ENCODE data around the gene G6PC3. TPM values are rescaled to one million over a fixed set of nuclear protein-coding genes. Genes with fewer than 3 reads are reported as not detected.
"Not testable (repeated sequence)": the region's sequence is repeated elsewhere in the genome, so short reads cannot be mapped to it uniquely, and the experiment has no call there.

Gene G6PC3
- polyA plus RNA-seq, 2 of the 4 experiments (the other 2 are of a cell fraction): 104 to 130 TPM

DNA sequence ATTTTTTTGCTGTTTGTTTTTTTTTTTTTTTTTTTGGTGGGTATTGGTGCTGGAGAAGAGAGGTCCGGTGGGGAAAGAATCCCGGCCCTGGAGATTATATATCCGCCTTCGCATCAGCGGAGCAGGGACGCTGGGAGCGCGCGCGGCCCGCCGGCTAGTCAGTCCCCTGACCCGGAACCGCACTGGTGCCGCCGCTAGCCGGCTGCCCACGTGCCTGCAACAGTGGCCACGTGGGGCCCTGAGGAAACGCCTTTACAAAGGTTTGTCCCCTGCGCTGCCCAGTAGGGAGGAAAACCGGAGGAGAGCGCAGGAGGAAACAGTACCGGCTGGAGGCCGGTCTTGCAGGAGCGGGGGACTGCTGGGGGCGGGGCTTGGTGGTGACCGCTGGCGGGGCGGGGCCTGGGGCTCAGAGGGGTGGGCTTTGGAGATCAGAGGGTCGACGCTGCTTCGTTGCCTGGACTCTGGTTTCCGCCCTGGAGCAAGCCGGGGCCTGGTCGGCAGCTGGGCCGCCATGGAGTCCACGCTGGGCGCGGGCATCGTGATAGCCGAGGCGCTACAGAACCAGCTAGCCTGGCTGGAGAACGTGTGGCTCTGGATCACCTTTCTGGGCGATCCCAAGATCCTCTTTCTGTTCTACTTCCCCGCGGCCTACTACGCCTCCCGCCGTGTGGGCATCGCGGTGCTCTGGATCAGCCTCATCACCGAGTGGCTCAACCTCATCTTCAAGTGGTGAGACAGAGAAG lies at the start of gene G6PC3 (continued):
- TF ChIP-seq, protein P1, sequence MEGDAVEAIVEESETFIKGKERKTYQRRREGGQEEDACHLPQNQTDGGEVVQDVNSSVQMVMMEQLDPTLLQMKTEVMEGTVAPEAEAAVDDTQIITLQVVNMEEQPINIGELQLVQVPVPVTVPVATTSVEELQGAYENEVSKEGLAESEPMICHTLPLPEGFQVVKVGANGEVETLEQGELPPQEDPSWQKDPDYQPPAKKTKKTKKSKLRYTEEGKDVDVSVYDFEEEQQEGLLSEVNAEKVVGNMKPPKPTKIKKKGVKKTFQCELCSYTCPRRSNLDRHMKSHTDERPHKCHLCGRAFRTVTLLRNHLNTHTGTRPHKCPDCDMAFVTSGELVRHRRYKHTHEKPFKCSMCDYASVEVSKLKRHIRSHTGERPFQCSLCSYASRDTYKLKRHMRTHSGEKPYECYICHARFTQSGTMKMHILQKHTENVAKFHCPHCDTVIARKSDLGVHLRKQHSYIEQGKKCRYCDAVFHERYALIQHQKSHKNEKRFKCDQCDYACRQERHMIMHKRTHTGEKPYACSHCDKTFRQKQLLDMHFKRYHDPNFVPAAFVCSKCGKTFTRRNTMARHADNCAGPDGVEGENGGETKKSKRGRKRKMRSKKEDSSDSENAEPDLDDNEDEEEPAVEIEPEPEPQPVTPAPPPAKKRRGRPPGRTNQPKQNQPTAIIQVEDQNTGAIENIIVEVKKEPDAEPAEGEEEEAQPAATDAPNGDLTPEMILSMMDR (IDR thresholded peaks at IDR 0.05): no peak
- TF ChIP-seq NPAS2 (CRISPR knock-in tag; IDR thresholded peaks at IDR 0.05; ENCODE audit: borderline replicate concordance): peak; percentile 95
- no peak for TF ChIP-seq CHD2 (IDR thresholded peaks at IDR 0.05; ENCODE audit: low read length, partially characterized antibody)
- TF ChIP-seq, protein P2, sequence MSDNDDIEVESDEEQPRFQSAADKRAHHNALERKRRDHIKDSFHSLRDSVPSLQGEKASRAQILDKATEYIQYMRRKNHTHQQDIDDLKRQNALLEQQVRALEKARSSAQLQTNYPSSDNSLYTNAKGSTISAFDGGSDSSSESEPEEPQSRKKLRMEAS (IDR thresholded peaks at IDR 0.05): peak; percentile 100
- TF ChIP-seq JUNB (IDR thresholded peaks at IDR 0.05): no peak
- TF ChIP-seq EP300 (IDR thresholded peaks at IDR 0.05): no peak
- TF ChIP-seq, protein P3, sequence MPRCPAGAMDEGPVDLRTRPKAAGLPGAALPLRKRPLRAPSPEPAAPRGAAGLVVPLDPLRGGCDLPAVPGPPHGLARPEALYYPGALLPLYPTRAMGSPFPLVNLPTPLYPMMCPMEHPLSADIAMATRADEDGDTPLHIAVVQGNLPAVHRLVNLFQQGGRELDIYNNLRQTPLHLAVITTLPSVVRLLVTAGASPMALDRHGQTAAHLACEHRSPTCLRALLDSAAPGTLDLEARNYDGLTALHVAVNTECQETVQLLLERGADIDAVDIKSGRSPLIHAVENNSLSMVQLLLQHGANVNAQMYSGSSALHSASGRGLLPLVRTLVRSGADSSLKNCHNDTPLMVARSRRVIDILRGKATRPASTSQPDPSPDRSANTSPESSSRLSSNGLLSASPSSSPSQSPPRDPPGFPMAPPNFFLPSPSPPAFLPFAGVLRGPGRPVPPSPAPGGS (IDR thresholded peaks at IDR 0.05): peak; percentile 84
- peak; percentile 4 to 43; a peak in 3 of 5 replicates for TF ChIP-seq RAD21 (conservative IDR thresholded peaks at IDR 0.05 in 1 of 2, IDR thresholded peaks at IDR 0.05 in 1 of 2)
- 0 out of 2 replicates have a peak, but pooled peaks have one; percentile 44 for TF ChIP-seq TFCP2L1 (CRISPR knock-in tag; IDR thresholded peaks at IDR 0.05)
- peak; percentile 75; the same call in 1 of the 2 replicates for TF ChIP-seq BHLHE40 (IDR thresholded peaks at IDR 0.05; ENCODE audit: low read depth, low read length)
- TF ChIP-seq HOXA7 (CRISPR knock-in tag; IDR thresholded peaks at IDR 0.05): no peak
- TF ChIP-seq ESRRA (IDR thresholded peaks at IDR 0.05; ENCODE audit: borderline replicate concordance, low read length): no peak
- no peak for TF ChIP-seq HOXB13 (CRISPR knock-in tag; IDR thresholded peaks at IDR 0.05; ENCODE audit: low read depth)
- no peak for TF ChIP-seq EHMT2 (IDR thresholded peaks at IDR 0.05; ENCODE audit: low read depth)
- TF ChIP-seq, protein P4, sequence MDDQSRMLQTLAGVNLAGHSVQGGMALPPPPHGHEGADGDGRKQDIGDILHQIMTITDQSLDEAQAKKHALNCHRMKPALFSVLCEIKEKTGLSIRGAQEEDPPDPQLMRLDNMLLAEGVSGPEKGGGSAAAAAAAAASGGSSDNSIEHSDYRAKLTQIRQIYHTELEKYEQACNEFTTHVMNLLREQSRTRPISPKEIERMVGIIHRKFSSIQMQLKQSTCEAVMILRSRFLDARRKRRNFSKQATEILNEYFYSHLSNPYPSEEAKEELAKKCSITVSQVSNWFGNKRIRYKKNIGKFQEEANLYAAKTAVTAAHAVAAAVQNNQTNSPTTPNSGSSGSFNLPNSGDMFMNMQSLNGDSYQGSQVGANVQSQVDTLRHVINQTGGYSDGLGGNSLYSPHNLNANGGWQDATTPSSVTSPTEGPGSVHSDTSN (IDR thresholded peaks at IDR 0.05): peak; percentile 64
- TF ChIP-seq ZFP36 (IDR thresholded peaks at IDR 0.05; ENCODE audit: borderline replicate concordance, partially characterized antibody): no peak
- no peak for TF ChIP-seq MAFK (IDR thresholded peaks at IDR 0.05; ENCODE audit: partially characterized antibody)
- TF ChIP-seq JUN (IDR thresholded peaks at IDR 0.05): peak; percentile 76 to 97
- TF ChIP-seq CHD4 (IDR thresholded peaks at IDR 0.05; ENCODE audit: borderline replicate concordance): no peak
- peak; percentile 41 for TF ChIP-seq SMC3 (IDR thresholded peaks at IDR 0.05)
- TF ChIP-seq CBX8 (IDR thresholded peaks at IDR 0.05): no peak
- no peak for TF ChIP-seq RNF2 (IDR thresholded peaks at IDR 0.05; ENCODE audit: borderline replicate concordance, low read depth)

DNA sequence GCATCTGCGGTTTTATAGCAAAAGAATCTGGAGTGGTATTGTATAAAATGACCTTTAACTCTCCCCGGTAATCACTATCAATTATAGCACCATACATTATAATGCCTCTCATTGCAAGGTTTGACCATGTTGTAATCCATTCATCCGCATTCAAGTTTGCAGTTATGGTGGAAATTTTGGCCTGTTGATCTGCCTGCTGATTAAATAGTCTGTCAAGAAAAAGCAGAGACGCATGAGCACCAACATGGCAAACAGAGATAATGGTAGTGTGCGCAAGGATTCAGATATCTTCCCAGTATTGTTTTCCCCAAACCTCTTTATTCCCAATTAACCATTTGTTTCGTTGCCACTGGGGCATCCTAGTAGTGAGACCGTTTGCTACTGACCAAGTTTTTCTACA lies 49.3 kb upstream of the G6PC3 start:
- WGBS (ENCODE audit: missing lambda C conversion rate): 87% methylated on average over 7 of the region's 7 CpGs
- FAIRE-seq: not testable (repeated sequence)
- CTCF ChIA-PET: interaction anchor here (1.0 to 14.3 kb wide), 3 partner anchors 20 to 50 kb away, joined by 3 to 145 read pairs (median 3); no protein-coding TSS in a partner anchor

More for the DNA sequence above, 49.3 kb upstream of the G6PC3 start:
- H3K4me3 ChIP-seq; H3K27ac ChIP-seq; H3K4me2 ChIP-seq; ATAC-seq; POLR2A ChIA-PET; DNase-seq (ENCODE audit: low read depth in 1 of 2, low spot score in 1 of 2); H3K4me1 ChIP-seq; H3K9me3 ChIP-seq: not testable (repeated sequence)

Data from A549 (cell line).